GM23338 (cell line): ENCODE results near the gene HDDC3.

Experiments used
- ETS1 ChIP-seq: IDR thresholded peaks from 2 replicates; pipeline ENCODE4 v1.6.1; 2016; ENCODE audit warnings: antibody characterized with exemption
- EZH2 ChIP-seq: fragments of 200-600 bp; sonication (generic); IDR thresholded peaks from one replicate; pipeline ENCODE4 v1.8.0; 2017; ENCODE audit warnings: antibody characterized with exemption, mild to moderate bottlenecking, low read depth; ENCODE audit not compliant: unreplicated experiment
- EZH2phosphoT487 ChIP-seq: fragments of 200-600 bp; sonication (generic); IDR thresholded peaks from one replicate; pipeline ENCODE4 v1.8.1; 2018; ENCODE audit warnings: antibody characterized with exemption; ENCODE audit not compliant: unreplicated experiment
- JUNB ChIP-seq: IDR thresholded peaks from one replicate; pipeline ENCODE4 v1.6.1; 2016; ENCODE audit warnings: antibody characterized with exemption; ENCODE audit not compliant: unreplicated experiment
- POLR2AphosphoS5 ChIP-seq: IDR thresholded peaks from 2 replicates; pipeline ENCODE4 v1.6.1; 2016; ENCODE audit warnings: antibody characterized with exemption, low read depth
- TF ChIP-seq, protein P1 (sequence below), 2 experiments: fragments of 200-600 bp in 1 of 2; sonication (generic) in 1 of 2; conservative IDR thresholded peaks; 2 replicates each; pipeline versions ENCODE4 v1.5.1 to v1.6.1; 2016 to 2017; ENCODE audit warnings: antibody characterized with exemption in 2 of 2, low read depth in 2 of 2, mild to moderate bottlenecking in 2 of 2, moderate library complexity in 1 of 2
- TF ChIP-seq, protein P2 (sequence below): IDR thresholded peaks from one replicate; pipeline ENCODE4 v1.6.1; 2018; ENCODE audit warnings: antibody characterized with exemption; ENCODE audit not compliant: unreplicated experiment

DNA sequence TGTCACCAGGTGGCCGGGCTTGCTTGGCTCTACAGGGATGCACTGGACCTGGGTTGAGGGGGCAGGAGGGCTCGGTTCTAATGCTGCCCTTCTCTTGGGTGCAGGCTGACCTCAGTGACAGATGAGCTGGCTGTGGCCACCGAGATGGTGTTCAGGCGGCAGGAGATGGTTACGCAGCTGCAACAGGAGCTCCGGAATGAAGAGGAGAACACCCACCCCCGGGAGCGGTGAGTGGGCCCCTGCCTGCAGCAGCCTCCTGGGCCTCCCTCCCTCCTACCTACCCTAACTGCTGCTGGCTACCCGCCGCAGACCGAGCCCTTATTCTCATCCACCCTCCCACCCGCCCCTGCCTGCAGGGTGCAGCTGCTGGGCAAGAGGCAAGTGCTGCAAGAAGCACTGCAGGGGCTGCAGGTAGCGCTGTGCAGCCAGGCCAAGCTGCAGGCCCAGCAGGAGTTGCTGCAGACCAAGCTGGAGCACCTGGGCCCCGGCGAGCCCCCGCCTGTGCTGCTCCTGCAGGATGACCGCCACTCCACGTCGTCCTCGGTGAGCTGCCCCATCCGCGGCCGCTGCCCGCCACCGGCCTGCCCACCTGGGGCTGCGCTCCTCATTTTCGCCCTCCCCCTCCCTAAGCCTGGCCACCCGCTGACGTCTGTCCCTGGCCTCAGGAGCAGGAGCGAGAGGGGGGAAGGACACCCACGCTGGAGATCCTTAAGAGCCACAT lies 42.5 kb downstream of the HDDC3 start:
- TF ChIP-seq, protein P1, sequence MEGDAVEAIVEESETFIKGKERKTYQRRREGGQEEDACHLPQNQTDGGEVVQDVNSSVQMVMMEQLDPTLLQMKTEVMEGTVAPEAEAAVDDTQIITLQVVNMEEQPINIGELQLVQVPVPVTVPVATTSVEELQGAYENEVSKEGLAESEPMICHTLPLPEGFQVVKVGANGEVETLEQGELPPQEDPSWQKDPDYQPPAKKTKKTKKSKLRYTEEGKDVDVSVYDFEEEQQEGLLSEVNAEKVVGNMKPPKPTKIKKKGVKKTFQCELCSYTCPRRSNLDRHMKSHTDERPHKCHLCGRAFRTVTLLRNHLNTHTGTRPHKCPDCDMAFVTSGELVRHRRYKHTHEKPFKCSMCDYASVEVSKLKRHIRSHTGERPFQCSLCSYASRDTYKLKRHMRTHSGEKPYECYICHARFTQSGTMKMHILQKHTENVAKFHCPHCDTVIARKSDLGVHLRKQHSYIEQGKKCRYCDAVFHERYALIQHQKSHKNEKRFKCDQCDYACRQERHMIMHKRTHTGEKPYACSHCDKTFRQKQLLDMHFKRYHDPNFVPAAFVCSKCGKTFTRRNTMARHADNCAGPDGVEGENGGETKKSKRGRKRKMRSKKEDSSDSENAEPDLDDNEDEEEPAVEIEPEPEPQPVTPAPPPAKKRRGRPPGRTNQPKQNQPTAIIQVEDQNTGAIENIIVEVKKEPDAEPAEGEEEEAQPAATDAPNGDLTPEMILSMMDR (conservative IDR thresholded peaks at IDR 0.05; ENCODE audit: low read depth in 2 of 2), result no peak
- TF ChIP-seq POLR2AphosphoS5 (no peak), EZH2phosphoT487 (no peak), EZH2 (no peak), ETS1 (no peak), JUNB (no peak)
- TF ChIP-seq, protein P2, sequence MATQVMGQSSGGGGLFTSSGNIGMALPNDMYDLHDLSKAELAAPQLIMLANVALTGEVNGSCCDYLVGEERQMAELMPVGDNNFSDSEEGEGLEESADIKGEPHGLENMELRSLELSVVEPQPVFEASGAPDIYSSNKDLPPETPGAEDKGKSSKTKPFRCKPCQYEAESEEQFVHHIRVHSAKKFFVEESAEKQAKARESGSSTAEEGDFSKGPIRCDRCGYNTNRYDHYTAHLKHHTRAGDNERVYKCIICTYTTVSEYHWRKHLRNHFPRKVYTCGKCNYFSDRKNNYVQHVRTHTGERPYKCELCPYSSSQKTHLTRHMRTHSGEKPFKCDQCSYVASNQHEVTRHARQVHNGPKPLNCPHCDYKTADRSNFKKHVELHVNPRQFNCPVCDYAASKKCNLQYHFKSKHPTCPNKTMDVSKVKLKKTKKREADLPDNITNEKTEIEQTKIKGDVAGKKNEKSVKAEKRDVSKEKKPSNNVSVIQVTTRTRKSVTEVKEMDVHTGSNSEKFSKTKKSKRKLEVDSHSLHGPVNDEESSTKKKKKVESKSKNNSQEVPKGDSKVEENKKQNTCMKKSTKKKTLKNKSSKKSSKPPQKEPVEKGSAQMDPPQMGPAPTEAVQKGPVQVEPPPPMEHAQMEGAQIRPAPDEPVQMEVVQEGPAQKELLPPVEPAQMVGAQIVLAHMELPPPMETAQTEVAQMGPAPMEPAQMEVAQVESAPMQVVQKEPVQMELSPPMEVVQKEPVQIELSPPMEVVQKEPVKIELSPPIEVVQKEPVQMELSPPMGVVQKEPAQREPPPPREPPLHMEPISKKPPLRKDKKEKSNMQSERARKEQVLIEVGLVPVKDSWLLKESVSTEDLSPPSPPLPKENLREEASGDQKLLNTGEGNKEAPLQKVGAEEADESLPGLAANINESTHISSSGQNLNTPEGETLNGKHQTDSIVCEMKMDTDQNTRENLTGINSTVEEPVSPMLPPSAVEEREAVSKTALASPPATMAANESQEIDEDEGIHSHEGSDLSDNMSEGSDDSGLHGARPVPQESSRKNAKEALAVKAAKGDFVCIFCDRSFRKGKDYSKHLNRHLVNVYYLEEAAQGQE, result no peak
